Astrocyte (in vitro differentiated cells and primary cell): ENCODE results near the gene TMEM127. TPM values are rescaled to one million over a fixed set of nuclear protein-coding genes. Genes with fewer than 3 reads are reported as not detected.
"Not testable (repeated sequence)": the region's sequence is repeated elsewhere in the genome, so short reads cannot be mapped to it uniquely, and the experiment has no call there.

Source experiments
- DNase-seq: peaks from one replicate; pipeline ENCODE4 v3.0.0-alpha.2; 2010; ENCODE audit warnings: low read depth
- FAIRE-seq: peaks from 2 replicates; lab custom pipeline; 2011; peaks lifted over from hg19 to GRCh38; lab: Jason Lieb, UNC
- H2AFZ ChIP-seq: 2 replicates; pipeline ENCODE4 v1.6.0; 2012; ENCODE audit warnings: low read depth, low read length, inconsistent platforms
- H3K27ac ChIP-seq: 2 replicates; pipeline ENCODE4 v1.5.1; 2011; ENCODE audit warnings: low read depth, low read length, inconsistent platforms
- H3K27me3 ChIP-seq: 2 replicates; pipeline ENCODE4 v1.6.0; 2011; ENCODE audit warnings: low read length, inconsistent platforms; ENCODE audit not compliant: insufficient read depth
- H3K36me3 ChIP-seq: 2 replicates; pipeline ENCODE4 v1.5.1; 2011; ENCODE audit warnings: low read length, inconsistent platforms; ENCODE audit not compliant: insufficient read depth
- H3K4me1 ChIP-seq: 2 replicates; pipeline ENCODE4 v1.5.1; 2011; ENCODE audit warnings: low read length, inconsistent platforms; ENCODE audit not compliant: insufficient read depth
- H3K4me2 ChIP-seq: 2 replicates; pipeline ENCODE4 v1.6.0; 2012; ENCODE audit warnings: low read length, inconsistent platforms
- H3K4me3 ChIP-seq: 2 replicates; pipeline ENCODE4 v1.5.1; 2011; ENCODE audit warnings: low read depth, mild to moderate bottlenecking, low read length, inconsistent platforms; ENCODE audit not compliant: insufficient read depth
- H3K79me2 ChIP-seq: 2 replicates; pipeline ENCODE4 v1.6.0; 2012; ENCODE audit warnings: mild to moderate bottlenecking, low read length, inconsistent platforms; ENCODE audit not compliant: insufficient read depth
- H3K9ac ChIP-seq: 2 replicates; pipeline ENCODE4 v1.6.0; 2012; ENCODE audit warnings: mild to moderate bottlenecking, low read length, inconsistent platforms
- H3K9me3 ChIP-seq: 2 replicates; pipeline ENCODE4 v1.5.1; 2012; ENCODE audit warnings: low read depth, mild to moderate bottlenecking, low read length, inconsistent platforms; ENCODE audit not compliant: insufficient read depth
- H4K20me1 ChIP-seq: 2 replicates; pipeline ENCODE4 v1.6.0; 2012; ENCODE audit warnings: low read length, inconsistent platforms; ENCODE audit not compliant: insufficient read depth
- H3K27ac Mint-ChIP-seq: one replicate; pipeline ENCODE4 v1.8.0; 2021; ENCODE audit warnings: mild to moderate bottlenecking, mixed read lengths; ENCODE audit not compliant: unreplicated experiment
- H3K27me3 Mint-ChIP-seq: one replicate; pipeline ENCODE4 v1.8.0; 2021; ENCODE audit warnings: low read depth, mixed read lengths; ENCODE audit not compliant: unreplicated experiment
- H3K36me3 Mint-ChIP-seq: one replicate; pipeline ENCODE4 v1.8.0; 2021; ENCODE audit warnings: low read depth, mixed read lengths; ENCODE audit not compliant: unreplicated experiment
- H3K4me1 Mint-ChIP-seq: one replicate; pipeline ENCODE4 v1.8.0; 2021; ENCODE audit warnings: low read depth, mixed read lengths; ENCODE audit not compliant: unreplicated experiment
- H3K4me3 Mint-ChIP-seq: one replicate; pipeline ENCODE4 v1.8.0; 2021; ENCODE audit warnings: mild to moderate bottlenecking, moderate library complexity, mixed read lengths; ENCODE audit not compliant: unreplicated experiment
- H3K9me3 Mint-ChIP-seq: one replicate; pipeline ENCODE4 v1.8.0; 2021; ENCODE audit warnings: mild to moderate bottlenecking, mixed read lengths; ENCODE audit not compliant: unreplicated experiment
- CTCF ChIP-seq: IDR thresholded peaks from 2 replicates; pipeline ENCODE4 v1.5.1; 2011; ENCODE audit warnings: low read depth, mild to moderate bottlenecking, inconsistent platforms, low read length, moderate library complexity; ENCODE audit not compliant: insufficient read depth
- EZH2 ChIP-seq: IDR thresholded peaks from 2 replicates; pipeline ENCODE4 v1.6.1; 2012; ENCODE audit warnings: mild to moderate bottlenecking, low read length, inconsistent platforms; ENCODE audit not compliant: insufficient read depth
- total RNA-seq: library from RNA; stranded (reverse); gene quantifications from 2 replicates; pipeline ENCODE4 v1.2.1, GENCODE V29; 2021

Gene TMEM127
- total RNA-seq, 1 donor from 2014 or later, result 41.7 TPM

- H3K27me3 ChIP-seq, result no peaks in the 10 kb centered on the region
- no peak overlapping the region for H3K4me2 ChIP-seq
- Mint-ChIP-seq H3K9me3 (no peaks in the 10 kb centered on the region), H3K27ac (no peak overlapping the region), H3K27me3 (no peaks in the 10 kb centered on the region), H3K4me1 (peaks cover 3% of the 10 kb centered on the region), H3K36me3 (no peaks in the 10 kb centered on the region), H3K4me3 (no peak overlapping the region)
- no peaks in the 10 kb centered on the region for H3K36me3 ChIP-seq
- H3K4me3 ChIP-seq, result no peak overlapping the region
- H3K27ac ChIP-seq, result no peak overlapping the region
- no peaks in the 10 kb centered on the region for H3K9me3 ChIP-seq
- H2AFZ ChIP-seq, result no peak overlapping the region
- H3K79me2 ChIP-seq, result no peaks in the 10 kb centered on the region
- FAIRE-seq (no peak), DNase-seq (no peak)
- H3K9ac ChIP-seq, result no peak overlapping the region
- TF ChIP-seq CTCF, result no peak
- TF ChIP-seq EZH2, result no peak
- H4K20me1 ChIP-seq, result no peaks in the 10 kb centered on the region
- H3K4me1 ChIP-seq, result no peaks in the 10 kb centered on the region
Measured at GRCh38 chr2:96231316-96231715, 34.5 kb downstream of the TMEM127 start.

DNA sequence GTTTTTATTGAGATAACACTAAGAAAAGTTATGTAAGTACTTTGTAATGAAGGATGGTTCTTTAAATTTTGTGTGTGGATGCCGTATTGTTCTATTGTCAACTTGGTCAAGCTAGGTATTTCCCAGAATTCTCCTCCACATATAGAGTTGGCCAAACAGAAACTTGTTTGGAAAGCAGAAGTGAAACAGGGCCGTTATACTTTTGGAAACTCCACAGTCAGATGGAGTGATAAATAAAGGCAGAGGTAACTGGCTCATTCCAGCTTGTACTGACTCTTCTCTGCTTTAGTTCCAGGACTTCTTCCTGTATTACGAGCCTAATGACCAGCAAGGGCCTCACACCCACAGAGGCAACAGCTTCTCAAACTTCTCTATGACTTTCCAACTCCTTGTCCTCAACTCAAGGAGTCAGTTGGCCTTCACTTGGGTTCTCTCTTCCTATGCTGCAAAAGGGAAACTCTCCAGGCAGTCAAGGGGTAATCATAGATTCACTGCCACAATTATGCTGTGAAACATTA lies 40.7 kb downstream of the TMEM127 start:
- Histone ChIP-seq H4K20me1 (peaks cover 4% of the 10 kb centered on the region), H3K36me3 (no peaks in the 10 kb centered on the region), H3K27ac (no peak overlapping the region), H3K9ac (no peak overlapping the region), H3K9me3 (no peaks in the 10 kb centered on the region), H3K4me2 (no peak overlapping the region), H3K27me3 (no peaks in the 10 kb centered on the region), H3K4me1 (no peaks in the 10 kb centered on the region), H3K79me2 (no peaks in the 10 kb centered on the region), H3K4me3 (no peak overlapping the region), H2AFZ (no peak overlapping the region)
- Mint-ChIP-seq H3K4me3 (no peak overlapping the region), H3K27me3 (no peaks in the 10 kb centered on the region), H3K9me3 (no peaks in the 10 kb centered on the region), H3K27ac (no peak overlapping the region), H3K36me3 (no peaks in the 10 kb centered on the region), H3K4me1 (no peaks in the 10 kb centered on the region)
- FAIRE-seq (no peak), DNase-seq (no peak)
- TF ChIP-seq CTCF (no peak), EZH2 (no peak)

- not testable (repeated sequence) for FAIRE-seq, H3K36me3 Mint-ChIP-seq, H3K79me2 ChIP-seq, H3K4me2 ChIP-seq, H3K27me3 Mint-ChIP-seq, H4K20me1 ChIP-seq, H3K27ac Mint-ChIP-seq, H2AFZ ChIP-seq, H3K4me3 ChIP-seq, H3K27me3 ChIP-seq, H3K9me3 Mint-ChIP-seq, H3K36me3 ChIP-seq, H3K9ac ChIP-seq, H3K4me1 ChIP-seq, H3K27ac ChIP-seq, H3K9me3 ChIP-seq, H3K4me1 Mint-ChIP-seq, H3K4me3 Mint-ChIP-seq, DNase-seq
Measured at GRCh38 chr2:96221106-96221505, 44.7 kb downstream of the TMEM127 start.

DNA sequence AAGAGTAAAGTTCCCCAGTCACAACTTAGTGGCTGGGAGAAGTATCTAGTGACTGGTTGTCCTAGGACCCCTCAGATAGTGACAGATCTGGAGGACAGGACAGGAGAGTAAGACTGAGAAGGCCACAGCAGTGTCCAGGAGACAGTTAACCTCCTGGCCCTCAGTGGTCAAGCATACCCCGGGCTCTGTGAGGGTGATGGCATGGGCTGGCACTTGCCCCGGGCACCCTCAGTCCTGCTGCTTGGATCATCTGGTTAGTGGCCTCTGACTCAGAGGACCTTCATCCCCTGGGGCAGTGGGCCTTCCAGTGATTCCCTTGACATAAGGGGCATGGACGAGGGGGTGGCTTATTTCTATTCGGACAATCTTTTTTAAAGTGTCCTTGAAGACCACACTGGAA lies 45.8 kb downstream of the TMEM127 start:
- not testable (repeated sequence) for FAIRE-seq, H3K36me3 ChIP-seq, H3K27me3 ChIP-seq, H3K79me2 ChIP-seq, H3K4me3 ChIP-seq, H3K4me2 ChIP-seq, H3K9ac ChIP-seq, H3K27ac Mint-ChIP-seq, H4K20me1 ChIP-seq, DNase-seq, H3K27ac ChIP-seq, H3K4me1 ChIP-seq, H3K4me3 Mint-ChIP-seq, H3K36me3 Mint-ChIP-seq, H2AFZ ChIP-seq, H3K9me3 ChIP-seq, H3K27me3 Mint-ChIP-seq, H3K4me1 Mint-ChIP-seq, H3K9me3 Mint-ChIP-seq
